Gastroesophageal sphincter (tissue), 4 donors: ENCODE measurements around the gene SORBS1. TPM values are rescaled to one million over a fixed set of nuclear protein-coding genes. Genes with fewer than 3 reads are reported as not detected.

Experiments used
- ATAC-seq: fragments of 150-250 bp; one replicate; pipeline ENCODE4 v1.9.1; 2016; ENCODE audit warnings: mild to moderate bottlenecking, moderate library complexity
- H3K27ac ChIP-seq, 4 donors: fragments of 200-600 bp; sonication (generic) in 3 of 4; 1 replicate in 3 of 4; 2 replicates in 1 of 4; pipeline ENCODE4 v1.5.1; 2016 to 2019
- H3K27me3 ChIP-seq: fragments of 200-600 bp; sonication (generic); one replicate; pipeline ENCODE4 v1.5.1; 2019
- H3K36me3 ChIP-seq, 2 donors: fragments of 200-600 bp; sonication (generic); one replicate each; pipeline ENCODE4 v1.5.1; 2019; ENCODE audit warnings: control low read depth in 1 of 2
- H3K4me1 ChIP-seq, 3 donors: fragments of 200-600 bp; sonication (generic); 1 replicate in 2 of 3; 2 replicates in 1 of 3; pipeline ENCODE4 v1.5.1; 2016 to 2019; ENCODE audit warnings: control low read depth in 2 of 3
- H3K4me3 ChIP-seq, 2 donors: fragments of 200-600 bp; sonication (generic); one replicate each; pipeline ENCODE4 v1.5.1; 2019; ENCODE audit warnings: mild to moderate bottlenecking in 1 of 2, moderate library complexity in 1 of 2
- H3K9me3 ChIP-seq, 3 donors: fragments of 200-600 bp; sonication (generic); one replicate each; pipeline ENCODE4 v1.5.1; 2017 to 2019; ENCODE audit warnings: control low read depth in 2 of 3
- CTCF ChIP-seq, 4 experiments: fragments of 200-600 bp in 2 of 4; fragments of 450-650 bp in 2 of 4; sonication (generic) in 1 of 4; IDR thresholded peaks; one replicate each; pipeline ENCODE4 v1.5.1; 2017 to 2019; ENCODE audit warnings: antibody characterized with exemption in 4 of 4, mild to moderate bottlenecking in 2 of 4, moderate library complexity in 2 of 4
- EP300 ChIP-seq: sonication (generic); formaldehyde crosslinking; IDR thresholded peaks from one replicate; pipeline ENCODE4 v1.6.1; 2017; ENCODE audit warnings: antibody characterized with exemption, mild to moderate bottlenecking
- POLR2A ChIP-seq, 2 donors: fragments of 450-650 bp; IDR thresholded peaks; one replicate each; pipeline ENCODE4 v1.6.1; 2017; ENCODE audit warnings: antibody characterized with exemption in 2 of 2, mild to moderate bottlenecking in 2 of 2, moderate library complexity in 1 of 2
- POLR2AphosphoS5 ChIP-seq: sonication (generic); formaldehyde crosslinking; IDR thresholded peaks from one replicate; pipeline ENCODE4 v1.6.1; 2017; ENCODE audit warnings: antibody characterized with exemption
- WGBS, 2 donors: methylation state at CpG; one replicate each; pipeline ENCODE4 v1.1.5; 2018; ENCODE audit warnings: low coverage in 1 of 2; 5-methylcytosine and 5-hydroxymethylcytosine counted together
- total RNA-seq, 4 donors: library from RNA; depleted of rRNA; stranded (reverse); fragments of >200 nt; gene quantifications; one replicate each; pipeline ENCODE4 v1.1.0, GENCODE V29; 2016

SORBS1 gene
- total RNA-seq, 4 donors from 2014 or later = 1,866 to 2,220 (median 1,948) TPM

DNA sequence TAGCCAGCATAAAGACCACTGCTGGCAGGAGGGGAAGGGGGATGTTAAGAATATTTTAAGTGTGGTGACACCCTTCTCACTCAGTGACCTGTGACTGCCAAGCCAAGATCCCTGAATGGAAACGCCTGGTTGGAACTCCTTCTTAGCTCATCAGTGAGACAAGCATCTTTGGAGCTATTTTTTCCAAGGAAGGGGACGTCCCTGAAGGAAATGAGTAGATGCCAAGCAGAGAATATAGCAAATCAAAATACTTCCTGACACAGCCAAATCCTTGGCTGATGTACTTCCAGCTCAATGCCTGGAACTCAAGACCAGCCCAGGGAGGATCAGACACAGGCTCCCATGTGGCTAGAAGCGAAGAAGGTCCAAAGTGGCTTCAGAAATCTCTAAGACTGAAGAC lies 82.2 kb downstream of the SORBS1 start:
- H3K4me1 ChIP-seq = peaks cover 47 to 98% (median 50%) of the 10 kb centered on the region in 3 donors
- 10 to 44% methylated on average over 1 to 2 of the region's 3 CpGs for WGBS, 2 donors
- TF ChIP-seq POLR2A (IDR thresholded peaks at IDR 0.05) = no peak
- peak; percentile 76 for TF ChIP-seq POLR2AphosphoS5
- H3K4me3 ChIP-seq = no peak overlapping the region
- peaks cover 0 to 4% of the 10 kb centered on the region in 2 donors for H3K36me3 ChIP-seq
- ATAC-seq = peak; percentile 42
- peak overlapping the region; percentile 84 to 100 (median 94) for H3K27ac ChIP-seq
- no peaks in the 10 kb centered on the region for H3K9me3 ChIP-seq
- no peaks in the 10 kb centered on the region for H3K27me3 ChIP-seq

- peaks cover 50 to 98% (median 56%) of the 10 kb centered on the region in 3 donors for H3K4me1 ChIP-seq
- H3K27me3 ChIP-seq = no peaks in the 10 kb centered on the region
- no peaks in the 10 kb centered on the region for H3K36me3 ChIP-seq
- no peaks in the 10 kb centered on the region for H3K9me3 ChIP-seq
- WGBS, 2 donors = 88 to 100% methylated on average over 1 of the region's 1 CpG
- ATAC-seq = no peak
- H3K4me3 ChIP-seq = no peak overlapping the region
- TF ChIP-seq CTCF (IDR thresholded peaks at IDR 0.05) (no peak), POLR2A (IDR thresholded peaks at IDR 0.05) (no peak), EP300 (no peak), POLR2AphosphoS5 (no peak)
- H3K27ac ChIP-seq = peak overlapping the region; percentile 84 to 100 (median 94)
These were observed 83.0 kb downstream of the SORBS1 start for GRCh38 chr10:95478185-95478584.

- no peak for TF ChIP-seq POLR2AphosphoS5
- no peak for TF ChIP-seq POLR2A (IDR thresholded peaks at IDR 0.05)
- TF ChIP-seq CTCF (IDR thresholded peaks at IDR 0.05) = no peak
- no peak for TF ChIP-seq EP300
- H3K4me3 ChIP-seq = no peak overlapping the region
- 0% methylated on average over 1 of the region's 2 CpGs; no CpG with 5 or more reads in 1 of the 2 donors for WGBS, 2 donors
- no peaks in the 10 kb centered on the region for H3K27me3 ChIP-seq
- H3K4me1 ChIP-seq = peaks cover 50 to 98% (median 56%) of the 10 kb centered on the region in 3 donors
- no peak for ATAC-seq
- no peaks in the 10 kb centered on the region for H3K36me3 ChIP-seq
- H3K27ac ChIP-seq = peak overlapping the region; percentile 84 to 100 (median 94)
- no peaks in the 10 kb centered on the region for H3K9me3 ChIP-seq
These were observed 84.0 kb downstream of the SORBS1 start for GRCh38 chr10:95477175-95477520.

DNA sequence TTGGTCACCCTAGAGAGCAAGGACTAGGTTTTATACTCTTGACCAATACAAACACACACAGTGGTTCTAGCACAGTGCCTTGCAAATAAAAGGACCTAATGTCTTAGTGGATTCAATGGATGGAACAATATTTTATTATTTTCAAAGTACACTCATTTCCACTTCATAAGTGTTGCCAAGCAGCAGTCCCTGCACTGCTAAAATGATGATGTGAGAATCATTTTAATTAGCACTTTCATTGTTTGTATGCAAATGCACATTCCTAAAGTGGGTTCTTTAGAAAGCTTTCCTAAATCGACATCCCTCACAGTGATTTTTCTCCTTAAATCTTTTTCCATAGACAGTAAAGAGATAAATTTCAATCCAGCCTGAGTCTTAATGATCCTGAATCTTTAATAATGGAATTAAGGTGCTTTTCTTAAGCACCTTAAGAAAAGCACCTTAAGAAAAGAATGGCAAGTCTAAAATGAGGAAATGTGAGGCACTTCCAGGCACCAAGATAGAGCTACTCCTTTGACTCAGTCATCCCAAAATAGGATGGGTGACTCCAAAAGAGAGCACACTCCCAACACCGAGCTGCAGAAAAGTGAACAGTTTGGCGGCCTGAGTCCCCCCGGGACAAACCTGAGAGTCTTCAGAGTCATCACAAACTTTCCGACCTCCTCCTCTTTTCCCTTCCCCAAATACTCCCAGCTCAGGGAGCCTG lies 84.5 kb downstream of the SORBS1 start:
- H3K27me3 ChIP-seq = no peaks in the 10 kb centered on the region
- TF ChIP-seq POLR2AphosphoS5 = no peak
- no peak for TF ChIP-seq POLR2A (IDR thresholded peaks at IDR 0.05)
- no peak for TF ChIP-seq EP300
- TF ChIP-seq CTCF (IDR thresholded peaks at IDR 0.05) = no peak
- no peak for ATAC-seq
- no peak overlapping the region for H3K4me3 ChIP-seq
- H3K36me3 ChIP-seq = no peaks in the 10 kb centered on the region
- WGBS, 2 donors = 8 to 40% methylated on average over 1 to 5 of the region's 5 CpGs
- no peaks in the 10 kb centered on the region for H3K9me3 ChIP-seq
- H3K27ac ChIP-seq = peak overlapping the region; percentile 84 to 100 (median 94)
- H3K4me1 ChIP-seq = peaks cover 49 to 98% (median 56%) of the 10 kb centered on the region in 3 donors

DNA sequence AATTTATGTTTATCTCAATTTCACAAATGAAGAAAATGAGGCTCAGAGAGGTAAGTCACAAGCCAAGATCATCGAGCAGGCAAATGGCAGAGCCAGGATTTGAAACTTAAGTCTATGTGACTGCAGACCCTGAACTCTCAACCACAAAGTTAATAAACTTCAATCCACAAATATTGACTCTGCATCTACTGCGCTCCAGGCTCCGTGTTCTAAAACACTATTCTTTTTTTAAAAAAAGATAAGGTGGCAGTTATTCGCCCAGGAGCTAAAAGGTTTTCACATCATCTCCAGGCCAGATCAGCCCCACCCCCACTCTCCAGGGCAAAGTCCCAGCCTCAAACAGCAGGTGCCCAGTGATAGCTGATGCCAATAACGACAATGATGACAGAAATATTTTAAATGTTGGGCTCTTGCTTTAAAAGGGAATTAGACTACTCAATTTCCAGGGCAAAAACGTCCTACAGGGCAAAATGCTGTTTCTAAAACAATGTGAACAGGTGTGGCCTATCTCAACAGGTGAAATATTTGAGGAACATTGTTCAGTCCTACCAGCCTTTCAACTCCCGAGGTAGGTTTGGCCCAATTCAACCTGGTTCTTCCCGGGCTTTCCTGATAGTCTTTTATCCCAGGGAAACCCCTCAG lies 85.2 kb downstream of the SORBS1 start:
- TF ChIP-seq EP300 (no peak), POLR2A (IDR thresholded peaks at IDR 0.05) (no peak), CTCF (IDR thresholded peaks at IDR 0.05) (no peak), POLR2AphosphoS5 (no peak)
- no peak for ATAC-seq
- WGBS, 2 donors = 43 to 48% methylated on average over 4 to 8 of the region's 8 CpGs
- H3K4me1 ChIP-seq = peaks cover 46 to 98% (median 51%) of the 10 kb centered on the region in 3 donors
- H3K36me3 ChIP-seq = no peaks in the 10 kb centered on the region
- H3K27ac ChIP-seq = peak overlapping the region; percentile 84 to 100 (median 94)
- H3K9me3 ChIP-seq = no peaks in the 10 kb centered on the region
- no peak overlapping the region for H3K4me3 ChIP-seq
- no peaks in the 10 kb centered on the region for H3K27me3 ChIP-seq
